Amygdala (tissue), 56 donors: ENCODE results near the gene FGFBP2.
"Not testable (repeated sequence)": the region's sequence is repeated elsewhere in the genome, so short reads cannot be mapped to it uniquely, and the experiment has no call there.

Experiments
- DNase-seq, 56 donors: peaks; one replicate each; lab custom pipeline; 2025; lab: John Stamatoyannopoulos, UW

FGFBP2 gene

GRCh38 chr4:15934259-15934658, 28.7 kb downstream of the FGFBP2 start:
- DNase-seq: no peak

- no peak for DNase-seq
Observed at GRCh38 chr4:15931451-15932210, 31.3 kb downstream of the FGFBP2 start.

GRCh38 chr4:15930314-15930713, 32.7 kb downstream of the FGFBP2 start:
- DNase-seq: no peak

- DNase-seq: peak in 1 of 56 donors; percentile 0
Observed at GRCh38 chr4:15929540-15929939, 33.4 kb downstream of the FGFBP2 start.

- no peak for DNase-seq
Observed at GRCh38 chr4:15928883-15929282, 34.1 kb downstream of the FGFBP2 start.

GRCh38 chr4:15926486-15926885, 36.5 kb downstream of the FGFBP2 start:
- DNase-seq: no peak

- peak in 1 of 56 donors; percentile 1 for DNase-seq
Observed at GRCh38 chr4:15925830-15926229, 37.1 kb downstream of the FGFBP2 start.

GRCh38 chr4:15921592-15921932, 41.4 kb downstream of the FGFBP2 start:
- no peak for DNase-seq

- peak in 17 of 56 donors; percentile 2 to 39 (median 9) for DNase-seq
Observed at GRCh38 chr4:15920723-15921591, 42.0 kb downstream of the FGFBP2 start.

GRCh38 chr4:15918484-15919129, 44.4 kb downstream of the FGFBP2 start:
- DNase-seq: no peak

GRCh38 chr4:15917297-15917696, 45.7 kb downstream of the FGFBP2 start:
- no peak for DNase-seq

GRCh38 chr4:15916358-15916757, 46.6 kb downstream of the FGFBP2 start:
- DNase-seq: not testable (repeated sequence)

- no peak for DNase-seq
Observed at GRCh38 chr4:15914736-15915135, 48.2 kb downstream of the FGFBP2 start.

- no peak for DNase-seq
Observed at GRCh38 chr4:15914291-15914690, 48.7 kb downstream of the FGFBP2 start.

GRCh38 chr4:15913631-15913970, 49.4 kb downstream of the FGFBP2 start:
- no peak for DNase-seq

GRCh38 chr4:15912961-15913630, 49.9 kb downstream of the FGFBP2 start:
- DNase-seq: no peak

- DNase-seq: no peak
Observed at GRCh38 chr4:15912236-15912635, 50.7 kb downstream of the FGFBP2 start.
